Measurements from ENCODE around the gene ALPG. TPM values are rescaled to one million over a fixed set of nuclear protein-coding genes. Genes with fewer than 3 reads are reported as not detected.
"Not testable (repeated sequence)": the region's sequence is repeated elsewhere in the genome, so short reads cannot be mapped to it uniquely, and the experiment has no call there.

The ALPG gene
- total RNA-seq, 4 donors from 2014 or later: not detected

DNA sequence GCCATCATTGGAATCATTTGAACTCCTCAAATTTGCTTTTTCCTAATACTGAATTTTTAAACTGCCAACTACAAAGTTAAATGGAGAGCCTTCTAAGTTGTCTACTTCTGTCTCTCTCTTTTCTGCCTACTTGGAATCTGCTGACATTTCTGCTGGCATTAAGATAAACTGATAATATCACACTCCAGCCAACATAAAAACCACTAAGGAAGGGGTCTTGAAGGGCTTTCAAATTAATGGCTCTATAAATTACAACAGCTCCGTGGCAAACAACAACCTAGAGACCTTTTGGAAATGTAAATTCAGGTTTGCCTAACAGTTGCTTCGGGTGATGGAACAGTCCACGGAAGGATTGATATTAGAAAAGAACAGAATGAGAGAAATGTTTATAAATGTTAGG, 16.0 kb upstream of the ALPG start:
- TF ChIP-seq, protein P1, sequence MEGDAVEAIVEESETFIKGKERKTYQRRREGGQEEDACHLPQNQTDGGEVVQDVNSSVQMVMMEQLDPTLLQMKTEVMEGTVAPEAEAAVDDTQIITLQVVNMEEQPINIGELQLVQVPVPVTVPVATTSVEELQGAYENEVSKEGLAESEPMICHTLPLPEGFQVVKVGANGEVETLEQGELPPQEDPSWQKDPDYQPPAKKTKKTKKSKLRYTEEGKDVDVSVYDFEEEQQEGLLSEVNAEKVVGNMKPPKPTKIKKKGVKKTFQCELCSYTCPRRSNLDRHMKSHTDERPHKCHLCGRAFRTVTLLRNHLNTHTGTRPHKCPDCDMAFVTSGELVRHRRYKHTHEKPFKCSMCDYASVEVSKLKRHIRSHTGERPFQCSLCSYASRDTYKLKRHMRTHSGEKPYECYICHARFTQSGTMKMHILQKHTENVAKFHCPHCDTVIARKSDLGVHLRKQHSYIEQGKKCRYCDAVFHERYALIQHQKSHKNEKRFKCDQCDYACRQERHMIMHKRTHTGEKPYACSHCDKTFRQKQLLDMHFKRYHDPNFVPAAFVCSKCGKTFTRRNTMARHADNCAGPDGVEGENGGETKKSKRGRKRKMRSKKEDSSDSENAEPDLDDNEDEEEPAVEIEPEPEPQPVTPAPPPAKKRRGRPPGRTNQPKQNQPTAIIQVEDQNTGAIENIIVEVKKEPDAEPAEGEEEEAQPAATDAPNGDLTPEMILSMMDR (IDR thresholded peaks at IDR 0.05): no peak
- TF ChIP-seq POLR2AphosphoS5 (IDR thresholded peaks at IDR 0.05) (no peak), EP300 (IDR thresholded peaks at IDR 0.05) (no peak), POLR2A (IDR thresholded peaks at IDR 0.05; ENCODE audit: low read depth) (no peak)
- Histone ChIP-seq H3K27me3 (peaks cover 0 to 77% (median 27%) of the 10 kb centered on the region in 4 donors), H3K36me3 (no peaks in the 10 kb centered on the region), H3K9me3 (no peaks in the 10 kb centered on the region), H3K27ac (replicated peaks in 1 of 4) (no peak overlapping the region), H3K4me1 (peaks cover 0 to 25% (median 20%) of the 10 kb centered on the region in 4 donors), H3K4me3 (no peak overlapping the region)
- WGBS: 16% methylated on average over 3 of the region's 3 CpGs
- intact Hi-C loops (cut with DNase I): no loop called here
- no peak for DNase-seq (ENCODE audit: extremely low spot score)

DNA sequence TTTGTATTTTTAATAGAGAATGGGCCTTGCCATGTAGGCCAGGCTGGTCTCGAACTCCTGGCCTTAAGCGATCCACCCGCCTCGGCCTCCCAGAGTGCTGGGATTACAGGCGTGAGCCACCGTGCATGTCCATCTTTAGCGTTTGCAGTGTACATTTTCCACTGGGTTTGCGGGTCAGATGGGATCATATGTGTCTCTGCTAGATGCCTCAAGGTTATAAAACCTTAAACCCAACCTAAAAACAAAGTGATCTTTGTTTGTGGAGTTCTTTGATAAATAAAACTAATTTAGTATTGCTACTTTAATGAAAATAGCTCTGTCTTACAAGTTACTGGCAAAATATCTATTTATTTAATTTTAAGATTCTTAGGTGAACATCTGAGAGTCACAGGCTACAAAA, 13.1 kb upstream of the ALPG start:
- peaks cover 0 to 51% (median 4%) of the 10 kb centered on the region in 4 donors for H3K27me3 ChIP-seq
- H3K4me3 ChIP-seq: no peak overlapping the region
- no peak for TF ChIP-seq POLR2A (IDR thresholded peaks at IDR 0.05; ENCODE audit: low read depth)
- no peak for TF ChIP-seq EP300 (IDR thresholded peaks at IDR 0.05)
- H3K9me3 ChIP-seq: no peaks in the 10 kb centered on the region
- H3K4me1 ChIP-seq: peaks cover 0 to 2% (median 0%) of the 10 kb centered on the region in 4 donors
- intact Hi-C loops (cut with DNase I): no loop called here
- 96% methylated on average over 8 of the region's 8 CpGs for WGBS
- no peak for DNase-seq (ENCODE audit: extremely low spot score)
- H3K27ac ChIP-seq (replicated peaks in 1 of 4): no peak overlapping the region
- no peaks in the 10 kb centered on the region for H3K36me3 ChIP-seq

DNA sequence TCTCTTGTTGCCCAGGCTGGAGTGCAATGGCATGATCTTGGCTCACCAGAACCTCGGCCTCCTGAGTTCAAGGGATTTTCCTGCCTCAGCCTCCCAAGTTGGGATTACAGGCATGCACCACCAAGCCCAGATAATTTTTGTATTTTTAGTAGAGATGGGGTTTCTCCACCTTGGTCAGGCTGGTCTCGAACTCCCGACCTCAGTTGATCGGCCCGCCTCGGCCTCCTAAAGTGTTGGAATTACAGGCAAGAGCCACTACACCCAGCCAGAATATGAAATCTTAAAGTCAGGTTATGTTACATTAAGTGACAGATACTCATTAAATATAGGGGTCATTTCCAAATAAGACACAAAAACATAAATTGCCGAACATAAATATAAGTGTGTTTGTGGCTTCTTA, 12.2 kb upstream of the ALPG start:
- H3K4me1 ChIP-seq; H3K9me3 ChIP-seq; intact Hi-C loops (cut with DNase I); H3K27ac ChIP-seq (replicated peaks in 1 of 4); H3K4me3 ChIP-seq; H3K36me3 ChIP-seq; DNase-seq (ENCODE audit: extremely low spot score): not testable (repeated sequence)
- WGBS: 96% methylated on average over 7 of the region's 7 CpGs
- H3K27me3 ChIP-seq: peaks cover 0 to 49% (median 0%) of the 10 kb centered on the region in 4 donors

GRCh38 chr2:232395586-232395985, 11.1 kb upstream of the ALPG start:
- no peaks in the 10 kb centered on the region for H3K36me3 ChIP-seq
- intact Hi-C loops (cut with DNase I): no loop called here

GRCh38 chr2:232396683-232397082, 10.0 kb upstream of the ALPG start:
- H3K27ac ChIP-seq (replicated peaks in 1 of 4): no peak overlapping the region
- H3K4me3 ChIP-seq: no peak overlapping the region
- TF ChIP-seq EP300 (IDR thresholded peaks at IDR 0.05) (no peak), POLR2AphosphoS5 (IDR thresholded peaks at IDR 0.05) (no peak), POLR2A (IDR thresholded peaks at IDR 0.05; ENCODE audit: low read depth) (no peak)
- TF ChIP-seq, protein P1 (IDR thresholded peaks at IDR 0.05): no peak
- H3K36me3 ChIP-seq: no peaks in the 10 kb centered on the region
- DNase-seq (ENCODE audit: extremely low spot score): no peak
- H3K4me1 ChIP-seq: no peaks in the 10 kb centered on the region
- intact Hi-C loops (cut with DNase I): no loop called here
- no peaks in the 10 kb centered on the region for H3K9me3 ChIP-seq
- peaks cover 0 to 49% (median 0%) of the 10 kb centered on the region in 4 donors for H3K27me3 ChIP-seq
- WGBS: 71% methylated on average over 2 of the region's 2 CpGs

More at GRCh38 chr2:232395586-232395985, 11.1 kb upstream of the ALPG start:
- no peaks in the 10 kb centered on the region for H3K9me3 ChIP-seq
- no peak overlapping the region for H3K27ac ChIP-seq (replicated peaks in 1 of 4)
- no peaks in the 10 kb centered on the region for H3K4me1 ChIP-seq
- H3K4me3 ChIP-seq: no peak overlapping the region
- DNase-seq (ENCODE audit: extremely low spot score): no peak
- peaks cover 0 to 48% (median 0%) of the 10 kb centered on the region in 4 donors for H3K27me3 ChIP-seq
- no peak for TF ChIP-seq EP300 (IDR thresholded peaks at IDR 0.05)
- no peak for TF ChIP-seq POLR2AphosphoS5 (IDR thresholded peaks at IDR 0.05)
- TF ChIP-seq, protein P1 (IDR thresholded peaks at IDR 0.05): no peak
- TF ChIP-seq POLR2A (IDR thresholded peaks at IDR 0.05; ENCODE audit: low read depth): no peak
- 77% methylated on average over 1 of the region's 1 CpG for WGBS
